Activated CD8-positive, alpha-beta memory T cell treated with anti-CD3 and anti-CD28 coated beads, Interleukin-2, amount 10 ng/mL, durations not matched to agents 7 days and 5 days (primary cell): ENCODE data around the gene OSBP. TPM values are rescaled to one million over a fixed set of nuclear protein-coding genes. Genes with fewer than 3 reads are reported as not detected.
A peak's percentile ranks its signal among the peaks of the same experiment; 100 is the strongest.
"Not testable (repeated sequence)": the region's sequence is repeated elsewhere in the genome, so short reads cannot be mapped to it uniquely, and the experiment has no call there.

ENCODE experiments used
- ATAC-seq: fragments of 150-1000 bp; cut with Tn5 transposase; one replicate; pipeline ENCODE4 v1.10.0; 2021; ENCODE audit warnings: moderate library complexity
- CTCF ChIA-PET: fragments of 350-600 bp; sonication (Branson Sonifier 250); formaldehyde crosslinking; loops from one replicate; lab custom pipeline; 2021; ENCODE audit warnings: antibody characterized with exemption; lab: Charles Lee
- DNase-seq: peaks from one replicate; pipeline ENCODE4 v3.0.0-alpha.2; 2020
- H3K27ac Mint-ChIP-seq: one replicate; pipeline ENCODE4 v1.8.0; 2021; ENCODE audit warnings: mild to moderate bottlenecking, mixed read lengths
- H3K27me3 Mint-ChIP-seq: one replicate; pipeline ENCODE4 v1.8.0; 2021; ENCODE audit warnings: mixed read lengths
- H3K36me3 Mint-ChIP-seq: one replicate; pipeline ENCODE4 v1.8.0; 2021; ENCODE audit warnings: mild to moderate bottlenecking, mixed read lengths
- H3K4me1 Mint-ChIP-seq: one replicate; pipeline ENCODE4 v1.8.0; 2021; ENCODE audit warnings: mixed read lengths
- H3K4me3 Mint-ChIP-seq: one replicate; pipeline ENCODE4 v1.8.0; 2021; ENCODE audit warnings: mild to moderate bottlenecking, moderate library complexity, mixed read lengths
- H3K9me3 Mint-ChIP-seq: one replicate; pipeline ENCODE4 v1.8.0; 2022; ENCODE audit warnings: low read depth, mixed read lengths
- total RNA-seq, 2 experiments: library from RNA; stranded (reverse); gene quantifications; one replicate each; pipeline ENCODE4 v1.2.3, GENCODE V29; 2021

Gene OSBP
- total RNA-seq, 2 experiments from 2014 or later: 36.6 to 38.0 TPM

DNA sequence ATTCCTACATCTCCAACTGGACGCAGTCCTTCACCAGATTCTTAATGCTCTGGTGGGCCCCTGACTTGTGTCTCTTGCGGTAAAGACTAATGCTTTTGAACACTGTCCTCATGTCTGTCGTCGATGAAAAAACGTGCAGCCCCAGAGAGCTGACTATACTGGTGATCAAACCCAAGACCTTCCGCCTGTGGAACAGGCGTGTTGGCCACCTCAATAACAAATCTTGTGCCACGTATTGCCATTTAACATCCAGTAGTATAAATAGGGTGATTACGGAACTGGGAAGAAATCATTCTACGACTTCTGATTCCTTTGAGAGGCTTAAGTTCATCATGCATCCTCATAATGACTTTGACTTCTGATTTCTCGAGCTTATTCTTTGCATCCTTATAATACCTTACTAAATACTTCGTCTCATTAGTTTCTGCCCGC, 58.6 kb downstream of the OSBP start:
- DNase-seq: peak; percentile 60
- peak overlapping the region; percentile 75 for H3K4me3 Mint-ChIP-seq

DNA sequence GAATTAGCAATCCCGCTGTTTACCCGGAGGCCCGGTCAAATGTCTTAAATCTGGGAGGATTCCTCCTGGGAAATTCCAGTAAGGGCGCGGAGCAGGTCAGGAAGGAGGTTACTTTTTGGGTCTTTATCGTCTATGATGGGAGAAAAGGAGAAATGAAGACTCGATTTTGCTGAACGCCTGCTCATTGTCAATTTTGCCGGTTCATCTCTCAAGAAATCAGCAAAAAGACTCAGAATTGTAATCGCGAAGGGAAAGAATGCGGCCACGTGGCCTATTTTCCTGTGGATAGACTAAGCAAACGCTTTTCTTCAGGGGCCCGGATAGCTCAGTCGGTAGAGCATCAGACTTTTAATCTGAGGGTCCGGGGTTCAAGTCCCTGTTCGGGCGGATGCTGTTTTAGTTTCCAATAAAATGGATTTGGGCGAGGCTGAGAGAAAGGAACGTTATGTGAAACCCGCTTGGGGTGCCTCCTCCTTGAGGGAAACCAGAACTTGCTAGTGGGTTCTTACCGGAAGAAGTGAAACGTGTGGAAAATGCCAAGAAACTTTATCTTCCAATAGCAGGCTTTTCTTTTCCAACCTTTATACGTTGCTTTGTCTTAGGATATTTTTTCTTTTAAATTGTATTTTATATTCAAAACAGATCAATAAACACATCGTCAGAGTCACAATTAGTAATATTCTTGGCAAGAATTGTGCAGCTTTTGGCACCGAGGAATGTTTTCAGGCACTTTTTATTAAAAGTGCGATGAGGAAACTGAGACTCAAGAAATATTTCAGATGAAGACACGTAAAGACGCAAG, 59.3 kb downstream of the OSBP start:
- Mint-ChIP-seq H3K27ac (peak overlapping the region; percentile 86), H3K4me3 (peak overlapping the region; percentile 75), H3K4me1 (peaks cover 51% of the 10 kb centered on the region), H3K27me3 (peaks cover 26% of the 10 kb centered on the region), H3K9me3 (no peaks in the 10 kb centered on the region), H3K36me3 (peaks cover 2% of the 10 kb centered on the region)
- DNase-seq (peak; percentile 86), ATAC-seq (peak; percentile 30)
- CTCF ChIA-PET: interaction anchor here (1.4 kb wide), 1 partner anchor 19 kb away, joined by 7 read pairs; no protein-coding TSS in a partner anchor

More for the DNA sequence above, 58.6 kb downstream of the OSBP start:
- no peaks in the 10 kb centered on the region for H3K9me3 Mint-ChIP-seq
- CTCF ChIA-PET: interaction anchor here (1.0 to 1.4 kb wide), 4 partner anchors 9 to 48 kb away, joined by 3 to 7 read pairs (median 4); no protein-coding TSS in a partner anchor
- ATAC-seq: peak; percentile 18
- H3K36me3 Mint-ChIP-seq: peaks cover 2% of the 10 kb centered on the region
- peaks cover 50% of the 10 kb centered on the region for H3K4me1 Mint-ChIP-seq
- H3K27ac Mint-ChIP-seq: peak overlapping the region; percentile 86
- peaks cover 26% of the 10 kb centered on the region for H3K27me3 Mint-ChIP-seq

DNA sequence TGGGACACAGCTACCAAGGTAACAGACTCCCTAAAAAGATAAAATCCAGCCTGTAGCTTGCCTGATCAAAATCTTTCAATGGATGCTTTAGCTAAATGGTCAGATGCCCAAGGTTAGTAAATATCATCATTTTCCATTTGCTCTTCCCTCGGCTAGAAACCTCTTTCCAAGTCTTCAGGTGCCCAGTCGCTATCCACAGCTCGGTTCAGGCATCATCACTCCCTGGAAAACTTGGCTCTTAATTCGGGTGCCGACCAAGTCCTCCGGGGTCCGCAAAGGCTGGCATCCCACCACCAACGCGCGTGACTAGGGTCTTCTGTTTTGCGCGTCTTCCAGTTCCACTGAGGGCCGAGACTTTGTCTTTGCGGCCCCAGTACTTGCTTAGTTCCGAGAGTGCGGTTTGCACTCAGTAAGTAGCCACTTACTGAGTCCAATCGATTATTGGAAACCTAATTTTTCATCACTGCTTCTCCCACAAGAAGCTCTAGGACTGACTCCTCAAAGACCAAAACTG, 59.9 kb downstream of the OSBP start:
- CTCF ChIA-PET: no interaction called here
- Mint-ChIP-seq H3K36me3 (peaks cover 2% of the 10 kb centered on the region), H3K4me1 (peaks cover 53% of the 10 kb centered on the region), H3K9me3 (no peaks in the 10 kb centered on the region), H3K4me3 (peak overlapping the region; percentile 75), H3K27ac (peak overlapping the region; percentile 77), H3K27me3 (peaks cover 26% of the 10 kb centered on the region)
- ATAC-seq: no peak
- no peak for DNase-seq

- Mint-ChIP-seq H3K27me3 (peaks cover 24% of the 10 kb centered on the region), H3K4me3 (no peak overlapping the region), H3K9me3 (no peaks in the 10 kb centered on the region), H3K4me1 (peaks cover 53% of the 10 kb centered on the region), H3K27ac (no peak overlapping the region), H3K36me3 (no peaks in the 10 kb centered on the region)
- ATAC-seq: no peak
- CTCF ChIA-PET: no interaction called here
- no peak for DNase-seq
Observed at GRCh38 chr11:59553323-59553722, 62.3 kb downstream of the OSBP start.

GRCh38 chr11:59552844-59553243, 62.7 kb downstream of the OSBP start:
- no peak for DNase-seq
- Mint-ChIP-seq H3K4me3 (peak overlapping the region; percentile 20), H3K27me3 (peaks cover 24% of the 10 kb centered on the region), H3K9me3 (no peaks in the 10 kb centered on the region), H3K36me3 (no peaks in the 10 kb centered on the region), H3K27ac (no peak overlapping the region), H3K4me1 (peaks cover 53% of the 10 kb centered on the region)
- CTCF ChIA-PET: no interaction called here
- ATAC-seq: no peak

DNA sequence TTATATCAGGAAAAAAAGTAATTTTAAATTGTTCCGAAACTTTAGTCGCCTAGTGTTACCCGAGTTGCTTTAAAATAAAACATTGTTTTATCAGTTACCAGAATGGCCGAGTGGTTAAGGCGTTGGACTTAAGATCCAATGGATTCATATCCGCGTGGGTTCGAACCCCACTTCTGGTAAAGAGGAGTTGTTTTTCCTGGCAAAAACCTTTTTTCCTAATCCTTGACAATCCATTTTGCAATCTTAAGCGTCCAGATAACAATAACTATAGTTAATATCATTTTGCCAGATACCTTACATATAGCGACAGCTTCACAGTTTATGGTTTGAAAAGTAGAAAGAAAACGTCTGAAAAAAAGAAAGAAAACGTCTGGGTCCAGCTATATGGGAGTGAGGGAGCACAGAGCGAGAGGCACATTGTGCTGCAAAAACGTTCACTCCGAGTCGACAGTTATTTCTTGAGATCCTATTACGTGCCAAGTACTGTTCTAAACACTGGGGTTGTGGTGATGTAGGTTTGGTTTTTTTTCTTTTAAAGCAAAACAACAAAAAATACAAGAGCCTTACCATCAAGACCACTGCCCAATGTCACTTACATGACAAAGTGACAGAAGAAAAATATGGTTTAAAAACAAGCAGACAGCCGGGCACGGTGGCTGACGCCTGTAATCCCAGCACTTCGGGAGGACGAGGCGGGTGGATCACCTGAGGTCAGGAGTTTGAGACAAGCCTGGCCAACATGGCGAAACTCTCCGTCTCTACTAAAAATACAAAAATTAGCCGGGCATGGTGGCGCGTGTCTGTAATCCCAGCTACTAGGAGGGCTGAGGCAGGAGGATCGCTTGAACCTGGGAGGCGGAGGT, 63.7 kb downstream of the OSBP start:
- no peak for DNase-seq
- CTCF ChIA-PET: interaction anchor here (1.5 kb wide), 1 partner anchor 8 kb away, joined by 4 read pairs; no protein-coding TSS in a partner anchor
- Mint-ChIP-seq H3K4me1 (peaks cover 50% of the 10 kb centered on the region), H3K27me3 (peaks cover 24% of the 10 kb centered on the region), H3K9me3 (no peaks in the 10 kb centered on the region), H3K27ac (peak overlapping the region; percentile 44), H3K36me3 (no peaks in the 10 kb centered on the region), H3K4me3 (peak overlapping the region; percentile 89)
- no peak for ATAC-seq

- no peaks in the 10 kb centered on the region for H3K9me3 Mint-ChIP-seq
- H3K27ac Mint-ChIP-seq: peak overlapping the region; percentile 90
- no peaks in the 10 kb centered on the region for H3K36me3 Mint-ChIP-seq
- peaks cover 44% of the 10 kb centered on the region for H3K4me1 Mint-ChIP-seq
- peak overlapping the region; percentile 89 for H3K4me3 Mint-ChIP-seq
- peaks cover 19% of the 10 kb centered on the region for H3K27me3 Mint-ChIP-seq
- CTCF ChIA-PET: interaction anchor here (0.9 to 2.6 kb wide), 6 partner anchors 8 to 20 kb away, joined by 3 to 26 read pairs (median 4); no protein-coding TSS in a partner anchor
- DNase-seq (peak; percentile 87), ATAC-seq (peak; percentile 40)
Observed at GRCh38 chr11:59550842-59551658, 64.5 kb downstream of the OSBP start.

- Mint-ChIP-seq H3K4me3 (peak overlapping the region; percentile 89), H3K27me3 (peaks cover 13% of the 10 kb centered on the region), H3K27ac (peak overlapping the region; percentile 90), H3K9me3 (no peaks in the 10 kb centered on the region), H3K36me3 (no peaks in the 10 kb centered on the region), H3K4me1 (peaks cover 37% of the 10 kb centered on the region)
- ATAC-seq (peak; percentile 95), DNase-seq (peak; percentile 93)
- CTCF ChIA-PET: interaction anchor here (0.7 to 2.6 kb wide), 7 partner anchors 8 to 40 kb away, joined by 3 to 26 read pairs (median 3); no protein-coding TSS in a partner anchor
Observed at GRCh38 chr11:59550368-59550841, 65.2 kb downstream of the OSBP start.

DNA sequence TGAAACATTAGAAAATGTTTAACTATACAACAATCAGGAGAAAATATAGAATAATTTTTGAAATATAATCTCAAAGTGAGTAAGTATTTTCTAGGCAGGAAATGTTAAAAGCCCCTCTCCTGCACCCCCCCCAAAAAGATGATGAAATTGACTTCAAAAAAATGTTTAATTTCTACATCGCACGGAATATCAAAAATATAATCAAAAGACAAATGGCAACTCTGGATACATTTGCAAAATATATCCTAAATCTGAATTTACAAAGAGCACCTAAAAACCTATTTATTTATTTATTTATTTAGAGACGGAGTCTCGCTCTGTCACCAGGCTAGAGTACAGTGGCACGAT, 67.3 kb downstream of the OSBP start:
- Mint-ChIP-seq H3K9me3 (no peaks in the 10 kb centered on the region), H3K27ac (no peak overlapping the region), H3K4me3 (no peak overlapping the region), H3K36me3 (no peaks in the 10 kb centered on the region), H3K4me1 (peaks cover 36% of the 10 kb centered on the region), H3K27me3 (peaks cover 10% of the 10 kb centered on the region)
- ATAC-seq (no peak), DNase-seq (no peak)
- CTCF ChIA-PET: interaction anchor here (1.1 to 2.6 kb wide), 3 partner anchors 11 to 376 kb away, joined by 3 to 26 read pairs (median 8); partner anchors contain the start of gene DTX4

GRCh38 chr11:59547605-59548308, 67.8 kb downstream of the OSBP start:
- not testable (repeated sequence) for H3K27ac Mint-ChIP-seq, H3K36me3 Mint-ChIP-seq, H3K4me3 Mint-ChIP-seq, H3K27me3 Mint-ChIP-seq, DNase-seq, ATAC-seq, H3K9me3 Mint-ChIP-seq
- H3K4me1 Mint-ChIP-seq: peaks cover 33% of the 10 kb centered on the region
- CTCF ChIA-PET: interaction anchor here (1.6 kb wide), 1 partner anchor 11 kb away, joined by 10 read pairs; no protein-coding TSS in a partner anchor

- H3K4me1 Mint-ChIP-seq: peaks cover 17% of the 10 kb centered on the region
- H3K36me3 Mint-ChIP-seq: no peaks in the 10 kb centered on the region
- DNase-seq (peak; percentile 38), ATAC-seq (no peak)
- no peak overlapping the region for H3K27ac Mint-ChIP-seq
- CTCF ChIA-PET: no interaction called here
- peaks cover 5% of the 10 kb centered on the region for H3K27me3 Mint-ChIP-seq
- H3K4me3 Mint-ChIP-seq: no peak overlapping the region
- H3K9me3 Mint-ChIP-seq: no peaks in the 10 kb centered on the region
Observed at GRCh38 chr11:59545179-59546020, 70.2 kb downstream of the OSBP start.
